Endothelial cell (in vitro differentiated cells): ENCODE results near the gene PLA2G4A. TPM values are rescaled to one million over a fixed set of nuclear protein-coding genes. Genes with fewer than 3 reads are reported as not detected.

Experiments used
- DNase-seq: peaks from one replicate; pipeline ENCODE4 v3.0.0; 2021; ENCODE audit warnings: low spot score
- H3K27ac Mint-ChIP-seq: one replicate; pipeline ENCODE4 v1.8.0; 2021; ENCODE audit warnings: mixed read lengths, inconsistent platforms; ENCODE audit not compliant: unreplicated experiment
- H3K27me3 Mint-ChIP-seq: one replicate; pipeline ENCODE4 v1.8.0; 2021; ENCODE audit warnings: mild to moderate bottlenecking, moderate library complexity, mixed read lengths, inconsistent platforms; ENCODE audit not compliant: unreplicated experiment
- H3K36me3 Mint-ChIP-seq: one replicate; pipeline ENCODE4 v1.8.0; 2021; ENCODE audit warnings: mild to moderate bottlenecking, low read depth, mixed read lengths, inconsistent platforms; ENCODE audit not compliant: unreplicated experiment
- H3K4me1 Mint-ChIP-seq: one replicate; pipeline ENCODE4 v1.8.0; 2021; ENCODE audit warnings: mild to moderate bottlenecking, mixed read lengths, inconsistent platforms; ENCODE audit not compliant: unreplicated experiment
- H3K4me3 Mint-ChIP-seq: one replicate; pipeline ENCODE4 v1.8.0; 2021; ENCODE audit warnings: mild to moderate bottlenecking, mixed read lengths, inconsistent platforms; ENCODE audit not compliant: unreplicated experiment
- H3K9me3 Mint-ChIP-seq: one replicate; pipeline ENCODE4 v1.8.0; 2021; ENCODE audit warnings: mixed read lengths, inconsistent platforms; ENCODE audit not compliant: unreplicated experiment
- CTCF ChIP-seq: fragments of 200-600 bp; sonication (generic); IDR thresholded peaks from one replicate; pipeline ENCODE4 v1.5.0; 2021; ENCODE audit warnings: antibody characterized with exemption; ENCODE audit not compliant: unreplicated experiment
- total RNA-seq: library from RNA; stranded (reverse); fragmentation: NEBNext Ultra II Directional; extraction: Animal tissue kit (Norgen Biotek cat#: 25700); gene quantifications from one replicate; pipeline ENCODE4 v1.2.1, GENCODE V29; 2021; ENCODE audit not compliant: unreplicated experiment

Gene PLA2G4A
- total RNA-seq, 1 donor from 2014 or later, result 12.2 TPM

DNA sequence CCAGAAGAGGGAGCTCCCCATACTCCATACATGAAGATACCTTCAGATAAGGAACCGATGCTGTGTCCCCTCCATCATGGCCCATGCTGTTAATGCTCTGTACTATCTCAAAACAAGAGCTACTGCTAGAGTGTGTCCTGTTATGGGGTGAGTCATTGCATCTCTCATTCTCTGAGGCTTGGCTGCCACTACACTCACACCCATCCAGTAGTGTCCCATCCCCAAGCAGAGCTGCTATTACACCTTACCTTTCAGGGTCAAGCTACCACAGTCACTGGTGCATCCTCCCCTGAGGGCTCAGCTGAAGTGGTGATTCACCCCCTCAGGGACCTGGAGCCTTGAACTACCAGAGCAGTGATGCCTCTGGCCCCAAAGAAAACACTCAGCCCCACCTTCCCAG lies 198.5 kb downstream of the PLA2G4A start:
- Mint-ChIP-seq H3K4me3 (no peak overlapping the region), H3K4me1 (no peaks in the 10 kb centered on the region), H3K36me3 (no peaks in the 10 kb centered on the region), H3K27me3 (peaks cover 7% of the 10 kb centered on the region), H3K27ac (no peak overlapping the region), H3K9me3 (peaks cover 4% of the 10 kb centered on the region)
- no peak for DNase-seq
- no peak for TF ChIP-seq CTCF

DNA sequence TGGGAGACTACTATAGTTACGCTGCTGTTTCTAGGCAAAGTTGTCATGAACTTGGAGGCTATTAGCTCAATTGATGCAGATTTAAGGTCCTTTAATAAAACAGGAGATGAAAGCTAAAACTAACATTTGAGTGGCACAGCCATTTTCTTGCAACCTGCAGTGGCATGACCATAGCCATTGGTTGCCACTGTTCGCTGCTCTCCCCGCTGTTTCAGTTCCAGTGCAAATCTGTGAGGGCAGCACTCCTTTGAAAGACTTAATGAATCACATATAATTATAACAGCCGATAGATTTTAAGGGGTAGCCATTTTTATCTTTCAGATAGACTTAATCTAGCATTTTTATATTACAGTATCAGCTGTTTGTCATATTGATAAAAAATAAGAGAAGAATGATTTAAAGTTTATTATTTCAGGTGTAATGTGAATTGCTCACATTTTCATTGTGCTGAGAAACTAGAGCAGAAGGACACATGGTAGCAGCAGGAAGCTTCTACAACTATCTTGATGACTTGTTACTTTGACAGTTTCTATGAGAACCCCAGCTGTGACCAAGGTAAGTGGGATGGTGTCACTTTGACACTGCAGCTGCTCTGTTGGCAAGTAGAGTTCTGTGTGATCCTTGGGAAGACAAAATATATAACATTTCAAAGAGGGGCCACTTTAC lies 203.7 kb downstream of the PLA2G4A start:
- no peak for DNase-seq
- no peak overlapping the region for H3K27ac Mint-ChIP-seq
- TF ChIP-seq CTCF, result no peak
- peaks cover 9% of the 10 kb centered on the region for H3K4me1 Mint-ChIP-seq
- no peaks in the 10 kb centered on the region for H3K36me3 Mint-ChIP-seq
- peaks cover 4% of the 10 kb centered on the region for H3K9me3 Mint-ChIP-seq
- no peak overlapping the region for H3K4me3 Mint-ChIP-seq
- H3K27me3 Mint-ChIP-seq, result peaks cover 3% of the 10 kb centered on the region

DNA sequence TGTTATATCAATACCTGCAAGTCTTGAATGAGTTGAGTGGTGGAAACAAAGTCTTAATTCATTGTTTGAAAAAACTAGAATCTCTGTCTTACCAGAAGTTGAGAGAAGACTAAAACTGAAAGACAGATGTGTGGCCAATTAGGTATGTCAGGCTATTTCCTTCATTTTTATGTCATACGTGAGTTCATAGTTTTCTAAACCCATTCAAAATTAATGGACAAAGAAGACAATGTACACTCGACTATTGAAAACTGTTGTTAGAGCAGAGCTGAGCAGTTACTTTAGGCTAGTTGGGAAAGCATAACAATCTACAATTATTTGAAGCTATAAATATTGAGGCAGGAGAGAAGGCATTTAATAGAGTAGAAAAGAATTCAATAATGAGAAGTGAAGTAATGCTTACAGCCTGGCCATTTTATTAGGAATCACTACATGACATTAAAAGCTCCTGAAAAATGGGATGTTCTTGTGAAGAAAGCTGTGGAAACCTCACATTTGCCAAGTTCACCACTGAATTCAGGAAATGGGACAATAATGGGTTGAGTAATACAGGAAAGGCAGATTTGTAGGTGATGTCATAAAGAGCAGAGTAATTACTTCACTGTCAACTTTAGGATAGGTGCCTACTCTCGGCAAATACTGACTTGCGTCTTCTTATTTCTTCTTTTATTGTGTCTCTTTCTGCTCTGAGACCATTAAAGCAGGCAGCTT lies 204.4 kb downstream of the PLA2G4A start:
- no peak for TF ChIP-seq CTCF
- H3K4me1 Mint-ChIP-seq, result peaks cover 9% of the 10 kb centered on the region
- peaks cover 3% of the 10 kb centered on the region for H3K27me3 Mint-ChIP-seq
- DNase-seq, result no peak
- H3K9me3 Mint-ChIP-seq, result peaks cover 4% of the 10 kb centered on the region
- no peak overlapping the region for H3K4me3 Mint-ChIP-seq
- no peak overlapping the region for H3K27ac Mint-ChIP-seq
- no peaks in the 10 kb centered on the region for H3K36me3 Mint-ChIP-seq

DNA sequence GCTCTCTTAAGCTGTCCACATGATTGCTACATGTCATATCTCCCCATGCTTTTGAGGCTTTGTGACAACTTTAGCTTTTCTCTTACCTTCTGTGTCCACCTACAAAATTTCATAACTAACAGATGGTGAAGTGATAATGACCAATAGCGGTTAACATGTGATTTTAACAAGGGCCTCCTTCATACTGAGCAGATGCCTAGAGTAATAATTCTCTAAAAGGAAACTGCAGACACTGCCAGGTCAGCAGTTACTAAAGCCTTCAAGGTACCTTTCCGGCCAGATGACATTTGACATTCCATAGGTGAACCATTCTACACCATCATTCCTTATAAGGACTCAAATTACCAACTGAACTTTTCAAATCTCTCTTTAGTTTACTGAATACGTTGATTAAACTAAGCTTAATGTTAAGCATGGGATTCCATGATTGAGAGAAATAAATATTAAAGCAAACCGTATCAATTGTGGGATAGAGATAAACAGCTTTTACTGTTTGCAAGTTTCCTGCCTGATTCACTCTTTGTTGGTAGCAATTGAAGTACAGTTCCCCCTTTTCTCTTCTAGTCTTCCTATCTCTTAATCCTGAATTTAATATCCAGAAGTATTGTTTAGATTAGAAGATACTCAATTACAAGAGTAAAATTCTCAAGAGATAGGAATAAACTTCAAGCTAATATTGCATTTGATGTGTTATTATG lies 205.1 kb downstream of the PLA2G4A start:
- TF ChIP-seq CTCF, result no peak
- DNase-seq, result no peak
- peaks cover 9% of the 10 kb centered on the region for H3K4me1 Mint-ChIP-seq
- H3K27ac Mint-ChIP-seq, result no peak overlapping the region
- H3K4me3 Mint-ChIP-seq, result no peak overlapping the region
- H3K27me3 Mint-ChIP-seq, result no peaks in the 10 kb centered on the region
- no peaks in the 10 kb centered on the region for H3K36me3 Mint-ChIP-seq
- peaks cover 4% of the 10 kb centered on the region for H3K9me3 Mint-ChIP-seq

DNA sequence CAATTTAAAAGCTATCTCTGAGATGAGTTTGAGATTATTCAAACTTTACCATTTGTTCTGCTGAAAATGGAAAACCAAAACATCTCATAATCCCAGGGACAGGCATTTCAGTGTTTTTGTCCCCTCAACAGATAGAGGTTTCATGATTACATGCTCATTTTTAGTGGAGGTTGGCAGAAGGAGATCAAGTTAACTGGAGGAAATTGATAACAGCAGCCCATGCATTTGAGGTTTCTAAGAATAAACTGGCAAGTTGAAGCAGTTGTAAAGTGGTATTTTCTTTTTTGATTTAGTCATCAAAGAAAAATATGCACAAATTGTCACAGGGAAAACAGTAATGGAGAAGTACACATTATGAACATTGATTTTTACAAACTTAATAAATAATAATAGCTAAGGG lies 205.8 kb downstream of the PLA2G4A start:
- Mint-ChIP-seq H3K27ac (no peak overlapping the region), H3K36me3 (no peaks in the 10 kb centered on the region)

More for the DNA sequence above, 205.8 kb downstream of the PLA2G4A start:
- no peak for DNase-seq
- no peak for TF ChIP-seq CTCF
- no peaks in the 10 kb centered on the region for H3K9me3 Mint-ChIP-seq
- peaks cover 9% of the 10 kb centered on the region for H3K4me1 Mint-ChIP-seq
- H3K27me3 Mint-ChIP-seq, result no peaks in the 10 kb centered on the region
- no peak overlapping the region for H3K4me3 Mint-ChIP-seq
